SK-N-SH (cell line): ENCODE measurements around the gene P2RY14.

Source experiments
- EZH2phosphoT487 ChIP-seq: fragments of 200-600 bp; sonication (generic); IDR thresholded peaks from 2 replicates; pipeline ENCODE4 v1.6.1; 2017; ENCODE audit warnings: low read depth, mixed run types, mild to moderate bottlenecking, antibody characterized with exemption, moderate library complexity, borderline replicate concordance
- TCF12 ChIP-seq: IDR thresholded peaks from 2 replicates; pipeline ENCODE4 v1.4.0; 2012

DNA sequence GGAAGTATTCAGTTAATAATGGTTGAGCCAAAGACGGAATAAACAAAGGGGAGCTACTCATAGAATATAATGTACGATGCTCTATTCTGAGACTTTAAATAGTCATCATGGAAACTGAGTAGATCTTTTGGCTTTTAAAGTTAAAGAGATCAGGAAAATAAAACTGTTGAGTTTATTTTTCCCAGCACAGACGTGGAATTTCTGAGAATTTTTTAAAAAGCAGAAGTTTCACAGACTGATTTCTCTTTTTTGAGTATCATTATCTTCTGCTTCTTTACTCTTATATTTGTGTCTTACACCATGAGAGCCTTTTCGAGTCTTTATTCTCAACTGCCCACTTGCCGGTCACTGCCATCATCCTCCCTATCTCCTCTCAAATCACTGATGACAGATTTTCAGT is 13.2 kb downstream of the P2RY14 start:
- TF ChIP-seq TCF12 (no peak), EZH2phosphoT487 (no peak)
